DMS53 treated with DMSO at 0.1 percent for 48 hours (cell line): ENCODE data around the gene DICER1.

Experiments used
- DNase-seq: peaks from one replicate; lab custom pipeline; 2025; ENCODE audit not compliant: unreplicated experiment; lab: John Stamatoyannopoulos, UW

Gene DICER1

DNA sequence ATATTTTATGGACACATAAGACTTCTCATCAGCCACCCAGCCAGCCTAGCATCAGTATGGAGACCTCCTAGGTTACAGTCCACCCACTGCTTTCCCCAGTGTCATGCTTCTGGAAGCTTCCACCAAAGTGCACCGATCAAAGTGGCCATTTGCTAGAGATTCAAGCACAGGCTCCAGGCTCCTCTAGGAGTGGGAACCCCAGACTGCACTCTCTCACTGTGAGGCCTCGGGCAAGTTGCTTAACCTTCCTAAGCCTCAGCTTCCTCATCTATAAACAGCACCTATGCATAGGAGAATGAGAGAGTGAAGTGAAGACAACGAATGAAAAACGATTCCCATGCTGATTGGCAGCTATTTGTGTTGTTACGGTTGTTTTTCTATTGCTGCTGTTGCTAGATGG, 94.4 kb downstream of the DICER1 start:
- no peak for DNase-seq

DNA sequence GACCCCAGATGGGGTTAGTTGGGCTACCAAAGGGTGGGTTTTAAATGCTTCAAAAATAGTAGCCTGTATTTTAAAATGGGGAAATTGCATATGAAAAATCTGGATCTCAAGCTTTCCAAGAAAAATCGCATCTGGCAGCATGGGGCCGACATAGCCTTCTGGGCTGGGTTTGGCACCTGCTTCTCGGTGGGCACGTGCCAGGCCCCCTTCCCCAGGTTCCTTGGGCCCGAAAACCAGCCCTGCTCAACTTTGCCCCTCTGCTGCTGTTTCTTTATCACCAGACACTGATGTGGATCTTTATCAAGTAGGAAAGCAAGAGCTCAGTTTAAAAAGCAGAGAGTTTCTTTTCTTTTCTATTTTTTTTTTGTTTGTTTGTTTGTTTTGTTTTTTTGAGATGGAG, 95.1 kb downstream of the DICER1 start:
- no peak for DNase-seq

DNA sequence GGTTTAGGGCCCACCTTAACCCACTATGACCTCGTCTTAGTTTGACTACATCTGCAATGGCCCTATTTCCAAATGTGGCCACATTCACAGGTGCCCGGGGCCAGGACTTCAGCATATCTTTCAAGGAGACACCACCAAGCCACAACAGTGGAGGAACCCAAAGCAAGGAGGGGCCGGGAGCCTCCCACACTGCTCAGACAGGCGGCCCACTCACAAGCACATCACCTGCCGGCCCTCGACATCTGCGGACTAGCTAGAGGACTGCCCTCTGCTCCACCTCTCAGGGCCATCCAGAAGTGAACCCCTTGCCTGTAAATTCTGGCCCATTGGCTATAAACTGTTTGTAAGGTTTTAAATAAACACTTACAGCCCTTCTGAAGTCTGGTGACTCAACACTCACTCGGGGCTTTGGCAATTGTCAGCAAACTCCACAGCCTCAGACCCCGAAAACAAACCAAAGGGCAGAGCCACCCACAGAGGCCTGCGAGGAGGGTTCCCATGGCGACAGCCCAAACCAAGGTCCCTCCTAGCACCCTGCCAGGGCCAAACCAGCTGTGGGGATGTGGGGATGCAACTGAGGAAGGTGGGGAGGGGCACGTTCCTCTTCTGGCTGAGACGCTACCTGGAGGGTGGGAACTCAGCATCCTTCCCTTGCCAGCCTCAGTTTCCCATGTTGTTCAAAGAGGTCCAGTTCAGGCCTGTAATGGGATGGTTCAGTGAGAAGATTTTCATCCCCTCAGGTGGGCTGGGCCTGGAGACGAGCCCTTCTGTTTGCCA, 95.8 kb downstream of the DICER1 start:
- no peak for DNase-seq

DNA sequence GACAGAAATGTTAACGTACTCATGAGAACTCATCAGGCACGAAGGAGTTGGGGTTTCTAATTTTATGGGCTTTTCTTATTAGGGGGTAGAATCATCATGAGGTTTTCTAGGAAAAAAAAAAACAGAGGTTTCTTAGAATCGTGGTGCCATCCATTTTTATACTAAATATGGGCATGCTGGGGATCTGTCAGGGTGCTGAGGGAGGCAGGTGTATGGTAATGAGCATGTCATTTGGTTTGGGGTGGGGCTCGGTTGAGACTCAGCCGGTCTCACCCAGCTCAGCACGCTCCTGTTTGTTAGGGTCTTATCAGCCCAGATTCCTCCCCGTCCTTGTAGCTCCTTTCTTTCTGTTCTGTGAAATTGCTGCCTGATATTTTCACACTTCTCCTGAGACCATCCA, 98.2 kb downstream of the DICER1 start:
- no peak for DNase-seq

DNA sequence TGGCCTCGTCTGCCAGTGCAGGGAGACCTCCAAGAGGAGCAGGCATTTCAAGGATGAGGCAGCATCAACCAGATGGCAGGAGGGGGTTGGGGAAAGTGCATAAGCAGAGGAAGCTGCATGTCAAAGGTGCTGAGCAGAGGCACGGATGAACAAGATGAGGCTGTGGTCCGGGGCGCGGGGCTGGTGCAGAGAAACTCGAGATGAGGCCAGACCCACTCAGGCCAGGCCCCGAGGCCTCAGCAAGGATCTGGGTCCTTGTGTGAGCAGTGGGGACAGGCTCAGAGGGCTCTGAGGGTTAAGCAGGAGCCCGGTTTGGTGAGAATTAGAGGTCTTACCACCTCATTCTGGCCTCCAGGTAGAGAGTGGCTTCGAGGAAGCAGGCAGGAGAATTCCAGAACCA, 98.8 kb downstream of the DICER1 start:
- no peak for DNase-seq

DNA sequence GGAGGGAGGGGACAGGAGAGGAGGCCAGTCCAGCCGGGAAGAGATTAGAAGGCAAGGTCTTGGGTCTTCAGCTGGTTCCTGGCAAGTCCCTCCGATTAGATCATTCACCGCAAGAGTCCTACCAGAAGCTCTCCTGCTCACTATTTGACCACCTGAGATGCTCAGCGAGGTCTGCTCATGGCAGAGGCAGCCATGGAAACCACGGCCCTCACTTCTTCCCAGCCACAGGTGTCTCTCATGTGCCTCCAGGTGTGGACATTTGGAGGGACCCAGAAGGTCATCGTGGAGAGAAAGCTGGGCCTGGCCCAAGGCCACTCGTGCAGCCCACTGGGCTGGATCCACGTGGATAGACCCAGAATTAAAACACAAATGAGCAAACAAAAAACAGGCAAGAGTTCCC, 99.5 kb downstream of the DICER1 start:
- no peak for DNase-seq

DNA sequence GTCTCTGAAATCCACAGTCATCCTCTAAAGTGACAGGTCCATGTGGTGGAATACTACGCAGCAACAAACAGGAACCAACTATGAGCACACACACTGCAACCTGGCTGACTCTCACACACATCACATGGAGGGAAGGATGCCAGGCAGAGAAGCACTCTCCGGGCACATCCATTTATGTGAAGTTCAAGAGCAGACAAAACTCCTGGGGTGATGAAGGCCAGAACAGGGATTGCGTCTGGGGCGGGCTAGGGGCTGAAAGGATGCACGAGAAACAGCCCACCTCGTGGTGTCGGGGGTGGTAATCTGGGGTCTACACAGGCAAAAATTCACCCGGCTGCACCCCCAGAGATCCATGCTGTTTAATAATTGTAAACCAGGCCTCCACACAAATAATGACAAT, 100.2 kb downstream of the DICER1 start:
- DNase-seq, result no peak

DNA sequence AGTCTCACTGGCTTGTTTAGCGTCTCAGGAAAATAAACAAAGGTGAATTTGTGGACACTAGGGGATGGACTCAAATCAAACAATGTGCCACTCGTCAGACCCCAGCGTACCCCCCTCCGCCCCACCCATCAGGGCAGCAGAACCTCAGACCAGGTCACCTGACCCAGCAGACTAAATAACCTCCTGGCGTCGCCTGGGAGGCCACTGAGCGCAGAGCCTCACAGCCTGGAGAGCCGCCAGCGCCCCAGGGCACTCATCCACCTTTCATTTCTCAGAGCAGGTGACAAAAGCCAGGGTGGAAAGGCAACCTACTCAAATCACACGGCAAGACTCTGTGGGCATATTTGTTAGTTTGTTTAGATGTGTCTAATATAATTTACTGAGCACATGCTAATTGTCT, 100.9 kb downstream of the DICER1 start:
- no peak for DNase-seq

DNA sequence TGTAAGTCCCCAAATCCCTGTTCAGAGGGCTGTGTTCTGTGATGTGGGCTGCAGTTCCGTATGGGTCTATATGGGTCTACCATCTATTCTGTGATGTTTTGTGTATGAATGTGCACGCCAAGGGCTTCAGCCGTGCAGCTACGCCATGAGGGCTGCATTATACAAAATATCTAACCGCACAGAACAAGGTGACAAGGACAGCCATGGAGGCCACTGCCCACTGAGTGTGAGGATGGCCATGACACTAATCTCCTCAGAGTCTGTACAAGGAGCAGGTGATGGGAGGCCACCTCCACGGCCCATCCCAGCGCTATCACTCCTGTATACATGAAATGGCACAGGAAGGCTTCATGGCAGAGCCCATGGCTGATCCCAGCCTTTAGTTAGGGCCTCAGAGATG, 102.0 kb downstream of the DICER1 start:
- DNase-seq, result no peak

DNA sequence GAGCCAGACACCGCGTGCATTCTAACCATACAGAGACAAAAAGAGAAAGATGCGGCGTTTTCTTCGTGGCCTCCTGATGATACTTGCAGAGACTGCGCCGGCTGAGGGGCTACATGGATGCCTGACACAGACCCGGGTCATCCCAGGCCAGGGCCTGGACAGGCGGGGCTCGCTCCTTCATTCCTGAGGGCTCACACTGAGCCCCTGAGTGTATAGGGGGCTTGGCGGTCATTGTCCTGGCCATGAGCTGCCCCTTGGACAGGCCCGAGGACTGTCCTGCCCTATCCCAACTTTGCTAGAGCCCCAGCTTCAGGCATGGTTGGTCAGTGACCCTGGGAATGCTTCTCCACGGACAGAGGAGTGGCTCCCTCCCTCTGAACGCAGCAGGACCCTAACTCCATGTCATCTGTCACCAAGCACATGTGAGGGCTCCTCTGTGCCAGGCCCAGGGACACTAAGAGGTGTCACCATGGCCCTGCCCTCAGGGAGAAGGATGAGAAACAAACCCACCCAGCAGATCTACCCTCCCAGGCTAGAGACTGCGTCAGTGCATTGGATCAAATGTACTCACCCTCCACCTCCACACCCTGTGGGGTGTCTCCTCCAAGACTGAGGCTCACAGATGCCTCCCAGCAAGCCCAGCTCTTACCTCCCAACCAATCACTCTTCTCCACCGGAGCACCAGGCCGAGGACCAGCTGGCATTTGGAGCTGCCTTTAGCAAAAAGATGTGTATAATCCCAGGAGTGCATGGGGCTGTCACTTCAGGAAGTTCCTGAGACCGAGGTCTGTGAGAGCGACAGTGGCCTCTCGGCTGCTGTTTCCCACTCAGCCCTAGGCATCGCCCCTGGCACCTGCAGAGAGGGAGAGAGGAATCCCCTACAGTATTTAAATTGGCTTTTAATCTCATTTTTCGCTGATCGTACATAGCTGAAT, 102.7 kb downstream of the DICER1 start:
- DNase-seq, result no peak

DNA sequence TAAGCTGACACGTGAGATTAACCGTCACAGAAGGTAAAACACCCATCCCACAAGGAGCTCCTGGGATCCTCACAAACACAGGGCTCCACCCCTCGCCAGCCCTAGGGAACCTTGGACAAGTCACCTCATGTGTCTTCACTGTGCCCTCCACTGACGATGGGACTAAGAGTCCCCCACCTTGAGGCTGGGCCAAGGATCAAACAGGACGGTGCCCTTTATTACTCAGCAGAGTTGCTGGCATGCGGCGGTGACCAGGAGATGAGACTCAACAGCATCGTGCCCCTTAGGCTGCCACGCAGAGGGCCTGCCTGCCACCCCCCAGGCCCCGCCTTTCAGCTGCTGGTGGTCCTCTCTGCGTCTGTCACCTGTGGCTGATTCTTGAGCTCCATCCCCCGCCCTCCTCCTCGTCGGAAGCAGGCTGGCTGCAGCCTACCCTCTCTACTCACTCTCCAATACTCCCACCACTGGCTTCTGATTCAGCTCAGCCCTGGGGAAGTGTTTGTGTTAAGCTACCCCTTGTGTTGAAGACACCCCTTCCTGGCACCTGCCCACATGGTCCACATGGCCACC, 105.2 kb downstream of the DICER1 start:
- no peak for DNase-seq

DNA sequence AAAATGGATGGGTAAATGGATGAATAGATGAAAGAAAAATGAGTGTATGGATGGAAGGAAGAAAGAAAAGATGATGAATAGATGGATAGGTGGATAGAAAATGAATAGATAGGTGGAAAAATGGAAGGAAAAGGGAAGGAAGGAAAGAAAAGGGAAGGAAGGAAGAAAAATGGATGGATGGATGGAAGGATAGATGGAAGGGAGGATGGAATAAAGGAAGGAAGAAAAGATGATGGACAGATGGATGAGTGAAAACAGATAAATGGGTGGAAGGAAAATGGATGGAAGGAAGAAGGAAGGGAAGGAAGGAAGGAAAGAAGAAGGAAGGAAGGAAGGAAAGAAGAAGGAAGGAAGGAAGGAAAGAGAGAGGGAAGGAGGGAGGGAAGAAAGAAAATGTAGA, 107.4 kb downstream of the DICER1 start:
- DNase-seq, result no peak

DNA sequence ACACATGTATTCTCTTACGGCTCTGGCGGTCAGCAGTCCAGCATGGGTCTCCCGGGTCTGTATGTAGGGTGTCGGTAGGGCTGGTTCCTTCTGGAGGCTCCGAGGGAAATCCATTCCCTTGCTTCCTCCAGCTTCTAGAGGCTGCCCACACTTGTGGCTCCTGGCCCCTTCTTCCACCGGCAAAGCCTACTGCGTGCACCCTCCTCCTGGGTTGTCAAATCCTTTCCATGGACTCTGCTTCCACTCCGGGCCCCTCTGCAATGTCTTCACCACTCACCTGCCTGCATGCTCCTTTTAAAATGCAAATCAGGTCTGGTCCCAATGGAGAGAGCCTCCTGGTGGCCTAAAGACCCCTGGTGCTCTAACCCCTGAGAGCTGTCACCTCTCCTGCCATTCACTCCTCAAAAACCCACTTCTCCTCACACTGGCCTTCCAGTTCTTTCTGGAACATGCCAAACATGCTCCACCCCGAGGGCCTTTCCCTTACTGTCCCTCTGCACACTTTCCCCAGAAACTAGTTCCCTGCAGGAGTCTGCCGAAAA, 108.5 kb downstream of the DICER1 start:
- no peak for DNase-seq

DNA sequence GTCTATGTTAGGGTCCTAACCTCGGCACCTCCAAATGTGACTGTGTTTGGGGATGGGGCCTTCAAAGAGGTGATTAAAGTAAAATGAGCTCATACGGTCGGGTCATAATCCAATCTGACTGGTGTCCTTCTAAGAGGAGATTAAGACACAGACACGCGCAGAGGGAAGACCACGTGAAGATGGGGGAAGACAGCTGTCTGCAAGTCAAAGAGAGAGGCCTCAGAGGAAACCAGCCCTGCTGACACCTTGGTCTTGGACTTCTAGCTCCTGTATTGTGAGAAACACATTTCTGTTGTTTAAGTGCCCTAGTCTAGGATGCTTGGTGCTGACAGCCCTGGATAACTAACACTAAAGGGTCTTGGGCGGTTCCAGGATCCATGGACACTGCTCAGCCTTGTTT, 109.6 kb downstream of the DICER1 start:
- DNase-seq, result no peak

DNA sequence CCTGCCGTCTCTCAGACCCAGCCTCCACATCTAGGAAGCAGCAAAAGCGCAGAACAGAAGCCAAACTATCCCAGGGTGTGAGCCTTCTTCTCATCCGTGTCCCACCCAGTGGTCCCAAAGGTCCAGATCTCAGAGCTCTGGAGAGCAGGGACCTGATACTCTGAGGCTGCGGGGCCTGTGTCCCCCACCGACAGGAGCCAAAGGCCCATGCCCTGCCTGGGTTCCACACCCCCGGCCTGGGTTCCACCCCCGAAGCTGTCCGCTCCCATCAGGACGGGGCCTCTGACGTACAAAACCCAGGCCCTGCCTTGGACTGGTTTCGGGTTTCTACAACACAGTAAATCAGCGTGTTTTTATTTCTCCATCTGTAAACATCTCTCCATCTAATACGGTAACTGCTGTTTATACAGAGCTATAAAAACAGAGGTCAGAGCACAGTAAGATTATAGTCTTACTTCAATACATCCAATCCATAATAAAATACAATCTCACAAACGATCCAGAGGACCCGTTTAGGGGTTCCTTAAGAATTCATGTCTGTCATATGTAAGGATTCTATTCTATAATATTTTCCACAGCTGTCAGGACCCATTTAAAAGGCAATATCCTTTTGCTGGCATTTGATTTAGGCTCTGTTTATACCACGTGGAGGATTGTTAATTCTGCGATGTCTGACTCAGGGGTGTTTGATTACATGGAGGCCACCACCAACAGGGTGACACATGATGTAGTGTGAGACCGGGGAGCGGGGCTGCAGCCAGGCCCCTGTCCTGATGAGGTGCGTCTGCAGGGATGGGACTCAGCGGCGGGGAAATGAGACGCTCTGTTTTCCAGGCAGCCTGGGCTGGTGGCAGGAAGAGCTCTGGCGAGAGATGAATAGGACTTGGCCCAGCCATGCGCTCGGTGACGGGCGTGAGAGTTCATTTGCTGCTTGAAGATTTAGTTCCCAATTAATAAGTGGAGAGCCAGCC, 110.3 kb downstream of the DICER1 start:
- DNase-seq, result no peak

DNA sequence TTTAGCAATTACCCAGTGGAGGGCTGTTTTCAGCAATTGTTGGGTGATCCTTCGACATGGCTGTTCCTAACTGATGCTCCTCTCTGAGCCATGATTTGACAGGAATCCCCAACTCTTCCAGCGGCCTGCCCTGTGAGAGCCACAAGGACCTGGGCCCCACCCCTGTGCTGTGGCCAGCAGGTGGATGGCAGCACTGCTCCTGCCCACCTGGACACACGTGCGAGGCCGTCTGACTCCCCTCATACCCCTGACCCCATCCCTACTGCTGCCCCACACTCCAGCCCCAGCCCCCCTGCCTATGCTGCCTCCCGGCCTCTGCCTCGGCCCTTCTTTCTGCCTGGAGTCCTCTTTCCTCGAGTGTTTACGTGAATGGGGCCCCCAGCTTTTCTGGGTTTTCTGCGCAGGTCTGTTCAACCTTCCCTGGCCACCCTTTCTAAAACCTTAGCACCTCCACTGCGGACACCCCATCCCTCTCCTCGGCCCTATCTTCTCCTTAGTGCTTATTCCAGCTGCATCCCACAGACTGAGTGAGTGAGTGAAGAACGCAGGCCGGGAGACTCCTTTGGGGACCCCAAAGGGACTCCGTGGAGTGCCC, 111.4 kb downstream of the DICER1 start:
- no peak for DNase-seq

DNA sequence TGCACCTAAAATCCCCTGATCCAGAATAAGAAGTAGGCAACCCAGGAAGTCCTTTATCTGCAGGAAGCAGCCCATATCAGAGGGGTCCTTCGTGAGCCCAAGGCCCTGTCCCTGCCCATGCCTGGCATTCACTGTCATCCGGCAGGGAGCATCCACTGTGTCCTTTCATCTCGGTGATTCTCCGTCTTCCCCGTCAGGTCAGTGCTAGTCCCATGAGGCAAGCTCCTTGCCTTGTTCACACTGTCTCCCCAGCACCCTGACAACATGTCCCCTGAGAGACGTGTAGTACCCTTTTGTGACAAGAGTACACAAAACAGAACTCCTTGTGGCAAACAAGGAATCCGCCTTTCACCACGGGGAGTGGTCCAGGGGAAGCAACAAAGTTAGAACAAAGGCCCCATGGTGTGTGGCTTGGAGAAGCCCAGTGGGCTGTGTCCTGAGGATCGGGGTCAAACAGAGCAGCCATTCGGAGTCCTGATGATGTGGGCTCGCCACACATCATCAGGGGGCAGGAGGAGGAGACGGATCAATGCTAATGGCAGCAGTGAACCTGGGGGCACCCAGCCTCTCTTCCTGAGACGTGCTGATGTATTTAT, 112.1 kb downstream of the DICER1 start:
- no peak for DNase-seq

DNA sequence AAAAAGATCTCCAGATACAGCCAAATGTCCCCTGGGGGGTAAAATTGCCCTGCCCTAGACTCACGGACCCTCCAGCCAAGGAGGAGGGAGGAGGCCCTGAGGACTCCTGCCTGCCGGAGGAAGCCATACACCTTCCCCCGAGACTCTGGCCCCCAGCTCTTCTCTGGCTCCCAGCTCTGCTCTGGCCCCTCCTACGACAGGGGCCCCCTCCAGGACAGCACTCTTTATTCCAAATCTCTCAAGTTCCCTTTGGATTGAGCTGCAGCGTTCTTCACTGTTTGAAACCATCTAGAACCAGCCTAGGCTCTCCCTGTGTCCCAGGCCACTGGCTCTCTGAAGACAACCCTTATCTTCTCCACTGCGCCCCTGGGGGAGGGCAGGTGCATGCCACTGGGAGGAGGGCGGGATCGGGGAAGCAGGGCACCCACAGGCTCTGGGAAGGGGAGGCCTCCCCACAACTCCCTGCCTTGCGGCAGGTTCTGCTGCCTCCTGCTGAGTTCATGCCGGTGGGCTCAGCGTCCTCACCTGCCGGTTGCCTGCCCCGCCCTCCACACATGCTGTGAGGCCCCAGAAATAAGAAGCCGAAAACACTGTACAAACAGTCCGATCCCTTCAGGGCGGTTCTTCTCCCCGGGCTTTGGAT, 112.7 kb downstream of the DICER1 start:
- no peak for DNase-seq

DNA sequence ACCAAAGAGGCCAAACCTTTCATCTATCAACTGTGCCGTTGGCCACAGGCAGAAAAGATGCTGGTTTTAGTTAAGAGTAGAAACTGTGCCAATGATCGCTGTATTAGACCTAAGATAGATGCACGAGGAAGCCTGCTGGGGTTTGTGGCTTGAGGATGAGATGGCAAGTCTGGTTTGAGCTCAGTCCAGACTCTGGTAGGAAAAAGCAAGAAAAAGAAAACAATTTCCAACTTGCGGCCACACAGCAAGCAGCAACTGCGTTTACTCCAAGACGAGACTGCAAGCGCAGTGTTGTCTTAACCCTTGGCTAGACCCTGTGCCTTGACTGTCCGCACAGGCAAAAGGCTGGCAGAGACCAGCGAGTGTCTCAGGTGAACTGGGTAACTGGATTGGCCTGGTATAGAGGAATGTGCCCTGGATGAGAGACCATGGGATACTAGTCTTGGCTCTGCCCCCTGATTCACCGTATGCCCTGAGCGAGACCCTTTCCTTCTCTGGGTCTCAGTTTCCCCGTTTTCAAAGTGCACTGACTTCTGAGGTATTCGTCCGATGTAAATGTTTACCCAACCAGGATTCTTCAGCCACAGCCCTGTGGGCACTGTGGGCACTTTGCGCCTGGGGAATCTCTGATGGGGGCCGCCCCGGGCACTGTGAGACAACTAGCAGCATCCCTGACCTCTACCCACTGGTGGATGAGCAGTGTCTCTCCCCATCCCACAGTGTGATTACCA, 113.4 kb downstream of the DICER1 start:
- DNase-seq, result no peak
